GM19023 (cell line): Measurements from ENCODE around the gene SAMHD1.
"Not testable (repeated sequence)": the region's sequence is repeated elsewhere in the genome, so short reads cannot be mapped to it uniquely, and the experiment has no call there.

ENCODE experiments used
- ATAC-seq: cut with Tn5 transposase; IDR thresholded peaks from one replicate; pipeline ENCODE4 v1.9.1; 2021; ENCODE audit warnings: mild to moderate bottlenecking, moderate library complexity; ENCODE audit not compliant: unreplicated experiment

The SAMHD1 gene

DNA sequence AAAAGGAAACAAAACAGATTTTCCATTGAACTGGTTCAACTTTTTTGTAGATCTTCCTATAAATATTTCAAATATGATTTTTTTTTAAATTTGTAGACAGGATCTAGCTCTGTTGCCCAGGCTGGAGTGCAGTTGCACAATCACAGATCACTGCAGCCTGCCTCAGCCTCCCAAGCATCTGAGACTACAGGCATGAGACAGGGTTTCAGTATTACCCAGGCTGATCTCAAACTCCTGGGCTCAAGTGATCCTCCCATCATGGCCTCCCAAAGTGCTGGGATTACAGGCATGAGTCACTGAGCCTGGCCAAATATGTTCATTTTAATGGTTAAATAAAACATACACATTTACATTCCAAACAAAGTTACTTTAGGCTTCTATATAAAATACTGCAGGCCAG, 33.6 kb downstream of the SAMHD1 start:
- ATAC-seq = no peak

DNA sequence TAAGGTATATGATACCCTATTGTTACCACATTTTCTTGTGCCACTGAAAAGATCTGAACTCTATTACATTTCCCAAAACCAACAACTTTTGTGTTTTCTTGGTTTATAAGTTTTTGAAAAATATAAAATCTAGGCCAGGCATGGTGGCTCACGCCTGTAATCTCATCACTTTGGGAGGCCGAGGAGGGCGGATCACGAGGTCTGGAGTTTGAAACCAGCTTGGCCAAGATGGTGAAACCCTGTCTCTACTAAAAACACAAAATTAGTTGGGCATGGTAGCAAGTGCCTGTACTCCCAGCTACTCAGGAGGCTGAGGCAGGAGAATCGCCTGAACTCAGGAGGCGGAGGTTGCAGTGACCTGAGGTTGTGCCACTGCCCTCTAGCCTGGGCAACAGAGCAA, 34.3 kb downstream of the SAMHD1 start:
- no peak for ATAC-seq

DNA sequence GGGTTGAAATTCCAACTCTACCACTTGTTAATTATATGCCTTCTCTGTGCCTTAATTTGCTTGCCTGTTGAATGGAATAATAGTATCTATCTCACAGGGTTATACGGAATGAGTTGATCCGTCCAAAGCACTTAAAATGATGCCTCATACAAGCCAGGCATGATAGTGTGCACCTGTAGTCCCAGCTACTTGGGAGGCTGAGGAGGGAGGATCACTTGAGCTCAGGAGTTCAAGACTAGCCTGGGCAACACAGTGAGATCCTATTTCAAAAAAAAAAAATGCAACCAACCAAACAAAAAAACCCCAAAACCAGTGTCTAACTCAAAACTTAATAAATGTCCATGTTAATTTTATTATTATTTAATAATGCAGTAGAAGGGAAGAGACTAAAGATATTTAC, 35.3 kb downstream of the SAMHD1 start:
- no peak for ATAC-seq

DNA sequence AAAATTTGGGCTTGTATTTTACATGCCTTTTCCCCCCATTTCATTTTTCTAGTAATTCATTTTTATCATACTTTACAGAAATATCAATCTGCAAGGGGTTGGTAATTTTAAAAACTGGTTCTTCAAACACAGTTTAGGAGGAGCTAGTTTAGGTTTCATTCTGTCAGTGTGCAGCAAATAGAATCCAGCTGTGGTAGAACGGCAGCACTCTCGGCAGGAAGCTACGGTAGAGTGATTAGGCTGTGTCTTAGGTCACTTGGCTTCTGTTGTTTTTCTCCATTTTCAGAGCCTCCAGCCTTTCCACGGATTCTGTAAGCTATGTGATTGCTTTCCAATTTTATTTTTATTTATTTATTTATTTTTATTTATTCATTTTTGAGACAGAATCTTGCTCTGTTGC, 42.9 kb downstream of the SAMHD1 start:
- ATAC-seq = no peak

DNA sequence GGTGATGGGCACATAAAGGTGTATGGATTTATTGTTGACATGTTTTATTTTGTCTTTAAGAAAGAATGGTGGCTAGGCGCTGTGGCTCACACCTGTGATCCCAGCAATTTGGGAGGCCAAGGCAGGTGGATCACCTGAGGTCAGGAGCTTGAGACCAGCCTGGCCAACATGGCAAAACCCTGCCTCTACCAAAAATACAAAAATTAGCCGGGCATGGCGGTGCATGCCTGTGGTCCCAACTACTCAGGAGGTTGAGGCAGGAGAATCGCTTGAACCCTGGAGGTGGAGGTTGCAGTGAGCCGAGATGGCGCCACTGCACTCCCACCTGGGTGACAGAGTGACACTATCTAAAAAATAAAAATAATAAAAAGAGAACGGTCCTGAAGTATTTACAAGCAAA, 45.4 kb downstream of the SAMHD1 start:
- not testable (repeated sequence) for ATAC-seq

DNA sequence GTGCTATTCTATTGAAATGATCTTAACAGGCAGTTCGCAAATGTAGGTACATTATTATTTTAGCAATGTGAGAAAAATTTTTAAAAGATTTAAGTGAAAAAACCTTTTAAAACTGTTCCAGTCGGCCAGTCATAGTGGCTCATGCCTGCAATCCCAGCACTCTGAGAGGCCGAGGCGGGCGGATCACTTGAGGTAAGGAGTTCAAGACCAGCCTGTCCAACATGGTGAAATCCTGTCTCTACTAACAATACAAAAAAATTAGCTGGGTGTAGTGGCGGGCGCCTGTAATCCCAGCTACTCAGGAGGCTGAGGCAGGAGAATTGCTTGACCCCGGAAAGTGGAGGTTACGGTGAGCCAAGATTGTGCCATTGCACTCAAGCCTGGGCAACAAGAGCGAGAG, 45.9 kb downstream of the SAMHD1 start:
- ATAC-seq = not testable (repeated sequence)

DNA sequence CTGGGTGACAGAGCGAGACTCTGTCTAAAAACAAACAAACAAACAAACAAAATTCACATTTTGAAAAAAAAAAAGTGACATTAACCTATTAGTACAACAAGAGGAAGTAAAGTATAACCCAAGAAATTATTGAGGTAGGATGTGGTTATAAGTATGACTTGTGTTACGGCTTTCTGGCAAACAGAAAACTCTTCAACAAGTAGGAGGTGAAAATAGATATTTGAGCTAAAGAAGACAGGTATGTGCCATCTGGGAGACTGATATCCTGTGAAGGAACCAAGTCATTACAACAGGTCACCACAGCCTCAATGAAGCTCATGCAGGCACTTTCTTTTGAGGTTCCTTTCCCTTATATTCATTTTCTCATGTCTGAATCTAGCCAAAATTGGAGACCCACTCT, 46.8 kb downstream of the SAMHD1 start:
- no peak for ATAC-seq

DNA sequence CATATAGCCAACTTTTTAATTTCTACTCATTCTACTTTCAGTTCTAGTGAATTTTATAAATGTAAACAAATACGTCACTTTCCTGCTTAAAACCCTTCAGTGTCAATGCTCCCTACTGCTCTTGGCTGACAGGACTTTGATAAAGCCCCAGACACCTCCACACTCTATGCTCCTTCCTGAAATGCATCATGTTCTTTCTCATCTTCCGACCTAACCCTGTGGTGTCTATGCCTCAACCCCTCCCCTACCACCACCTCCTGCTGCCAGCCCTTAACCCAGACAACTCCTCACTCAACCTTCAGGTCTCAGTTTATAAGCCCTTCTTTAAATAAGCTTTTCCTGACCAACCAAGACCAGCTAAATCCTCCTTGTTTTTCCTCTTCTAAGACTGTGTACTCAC, 56.5 kb downstream of the SAMHD1 start:
- ATAC-seq = no peak

DNA sequence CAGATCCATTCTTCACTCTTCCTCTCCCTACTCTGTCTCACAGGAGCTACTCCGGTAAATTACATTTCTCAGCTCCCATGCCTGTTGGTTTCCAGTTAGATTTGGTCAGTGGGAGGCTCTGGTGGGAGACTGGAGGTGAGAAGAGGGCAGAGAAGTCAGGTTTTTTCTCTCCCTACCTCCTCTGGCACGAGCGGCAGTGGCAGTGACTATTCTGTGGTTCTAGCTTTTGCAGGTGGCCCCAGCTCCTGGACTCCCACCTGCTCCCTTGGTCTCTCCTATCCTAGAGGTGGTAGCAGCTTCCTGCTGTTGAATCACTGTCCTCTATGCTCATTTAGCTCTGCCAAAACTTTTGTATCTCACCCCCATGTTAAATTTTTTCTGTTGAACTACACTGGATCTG, 57.7 kb downstream of the SAMHD1 start:
- ATAC-seq = no peak

DNA sequence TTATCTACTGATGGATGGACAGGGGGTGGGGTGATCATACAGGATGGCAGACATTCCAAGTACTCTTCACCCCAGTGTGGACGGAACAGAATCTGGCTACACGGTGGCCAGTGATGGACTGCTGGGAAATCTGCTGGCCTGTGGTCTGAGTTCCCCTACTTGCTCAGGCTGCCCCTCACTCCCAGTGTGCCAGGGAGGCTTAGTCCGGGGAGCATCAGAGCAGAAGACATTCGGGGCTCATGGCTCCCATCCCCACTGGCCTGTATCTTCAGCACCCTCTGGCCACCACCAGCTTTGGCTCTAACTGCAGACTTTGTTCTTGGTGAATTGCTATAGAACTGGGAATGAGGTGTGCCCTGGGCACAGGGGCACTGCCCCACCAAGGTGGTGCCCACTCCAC, 60.3 kb downstream of the SAMHD1 start:
- ATAC-seq = no peak

DNA sequence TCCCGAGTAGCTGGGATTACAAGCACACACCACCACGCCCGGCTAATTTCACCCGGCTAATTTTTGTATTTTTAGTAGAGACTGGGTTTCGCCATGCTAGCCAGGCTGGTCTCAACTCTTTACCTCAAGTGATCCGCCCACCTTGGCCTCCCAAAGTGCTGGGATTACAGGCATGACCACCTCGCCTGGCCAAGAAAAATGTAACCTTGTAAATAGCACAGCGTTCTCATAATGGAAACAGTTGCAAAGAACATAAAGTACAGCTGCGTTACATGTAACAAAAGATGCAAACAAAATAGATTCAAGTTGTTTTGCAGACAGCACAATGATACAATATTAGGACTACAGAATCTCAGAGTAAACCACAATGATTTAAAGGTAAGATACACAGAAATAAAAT, 60.9 kb downstream of the SAMHD1 start:
- no peak for ATAC-seq

DNA sequence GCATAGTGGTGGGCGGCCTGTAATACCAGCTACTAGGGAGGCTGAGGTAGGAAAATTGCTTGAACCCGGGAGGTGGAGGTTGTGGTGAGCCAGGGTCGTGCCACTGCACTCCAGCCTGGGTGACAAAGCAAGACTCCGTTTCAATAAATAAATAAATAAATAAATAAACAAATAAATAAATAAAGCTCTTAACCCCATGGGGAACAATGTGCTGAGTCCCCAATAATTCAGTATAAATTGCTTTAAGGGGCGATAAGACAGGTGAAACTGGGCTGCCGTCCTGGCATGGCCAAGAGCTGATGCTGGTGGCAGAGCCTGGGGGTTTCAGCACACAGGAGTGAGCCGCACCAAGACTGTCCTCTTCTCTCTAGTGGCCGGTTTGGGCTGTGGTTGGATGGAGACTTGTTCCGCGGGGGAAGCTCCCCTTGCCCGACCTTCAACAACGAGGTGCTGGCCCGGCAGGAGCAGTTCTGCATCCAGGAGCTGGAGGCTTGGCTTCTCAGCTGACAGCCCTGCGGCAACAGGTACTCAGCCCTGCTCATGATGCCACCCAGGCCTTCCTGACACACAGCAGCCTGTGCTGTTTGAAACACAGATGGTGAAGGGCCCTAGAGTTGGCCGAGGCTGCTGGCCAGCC, 62.5 kb downstream of the SAMHD1 start:
- ATAC-seq = no peak

DNA sequence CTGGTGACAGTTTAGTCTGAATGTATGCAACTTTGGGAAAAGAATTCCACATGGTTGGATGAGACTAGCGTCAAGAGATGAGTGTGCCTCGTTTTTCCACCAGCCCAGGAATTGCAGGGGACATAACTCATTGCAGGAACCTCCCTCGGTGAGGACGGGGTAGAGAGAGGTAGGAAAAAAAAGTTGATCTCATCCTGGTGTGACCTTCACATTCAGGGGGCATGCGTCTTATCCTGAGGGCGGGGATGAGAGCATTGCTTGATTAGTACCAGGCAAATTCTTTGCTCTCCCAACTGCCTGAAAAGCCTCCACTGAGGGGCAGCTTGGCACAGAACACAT, 63.8 kb downstream of the SAMHD1 start:
- ATAC-seq = no peak

DNA sequence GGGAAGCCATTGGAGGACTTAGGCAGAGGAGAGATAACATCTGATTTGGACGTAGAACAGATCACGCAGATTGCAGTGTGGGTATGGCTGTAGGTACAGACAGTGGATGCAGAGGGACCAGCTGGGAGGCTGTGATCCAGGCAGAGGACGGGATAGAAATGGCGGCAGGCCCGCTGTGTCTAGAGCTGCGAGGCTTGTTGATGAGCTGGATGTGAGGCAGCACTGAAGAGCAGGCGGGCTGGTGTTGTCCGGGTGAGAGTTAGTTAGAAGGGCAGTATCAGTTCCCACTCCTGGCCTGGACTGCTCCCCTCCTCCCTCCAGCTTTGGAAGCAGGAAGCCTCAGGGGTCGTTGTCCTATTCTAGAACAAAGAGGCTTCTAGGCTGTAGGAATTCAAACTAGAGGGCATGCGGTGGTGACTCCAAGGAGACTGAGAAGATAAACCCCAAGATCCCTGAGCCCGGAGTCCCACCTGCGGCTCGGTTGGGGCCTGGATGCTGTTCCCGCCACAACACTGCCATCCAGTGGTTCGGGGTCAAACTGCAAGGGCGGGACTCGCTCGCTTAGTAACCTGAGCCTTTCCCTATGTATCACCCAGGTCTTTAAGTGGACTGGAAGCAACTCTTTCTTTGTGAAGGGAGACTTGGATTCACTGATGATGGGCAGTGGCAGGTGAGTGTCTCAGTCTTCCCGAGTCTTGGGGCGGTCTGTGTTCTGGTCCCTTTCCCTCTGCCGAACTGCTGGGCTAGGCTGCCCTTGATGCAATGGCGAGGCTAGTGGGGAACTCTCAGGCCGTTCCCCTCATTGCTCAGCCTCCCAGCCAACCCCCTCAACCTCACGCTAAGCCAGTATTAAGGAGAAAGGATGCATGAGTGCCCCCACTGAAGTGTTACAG, 64.4 kb downstream of the SAMHD1 start:
- ATAC-seq = peak; percentile 64

DNA sequence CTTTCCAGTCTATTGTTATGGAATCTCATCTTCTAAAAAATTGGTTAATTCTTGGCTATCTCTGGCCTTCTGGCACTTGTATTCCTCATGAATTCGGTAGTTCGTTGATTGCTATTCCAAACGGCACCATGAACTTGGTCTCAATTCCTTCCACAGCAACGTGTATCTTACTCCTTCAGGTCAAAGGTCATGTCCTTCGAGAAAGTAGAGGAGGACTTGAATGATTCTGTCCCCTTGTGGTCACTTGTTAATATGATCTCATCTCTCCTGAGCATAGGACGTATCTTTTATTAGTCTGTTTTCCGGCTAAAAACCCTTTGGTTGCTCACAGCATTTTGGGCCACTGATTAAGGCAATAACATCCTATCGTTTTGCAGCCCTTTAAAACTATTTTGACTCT, 66.2 kb downstream of the SAMHD1 start:
- no peak for ATAC-seq

DNA sequence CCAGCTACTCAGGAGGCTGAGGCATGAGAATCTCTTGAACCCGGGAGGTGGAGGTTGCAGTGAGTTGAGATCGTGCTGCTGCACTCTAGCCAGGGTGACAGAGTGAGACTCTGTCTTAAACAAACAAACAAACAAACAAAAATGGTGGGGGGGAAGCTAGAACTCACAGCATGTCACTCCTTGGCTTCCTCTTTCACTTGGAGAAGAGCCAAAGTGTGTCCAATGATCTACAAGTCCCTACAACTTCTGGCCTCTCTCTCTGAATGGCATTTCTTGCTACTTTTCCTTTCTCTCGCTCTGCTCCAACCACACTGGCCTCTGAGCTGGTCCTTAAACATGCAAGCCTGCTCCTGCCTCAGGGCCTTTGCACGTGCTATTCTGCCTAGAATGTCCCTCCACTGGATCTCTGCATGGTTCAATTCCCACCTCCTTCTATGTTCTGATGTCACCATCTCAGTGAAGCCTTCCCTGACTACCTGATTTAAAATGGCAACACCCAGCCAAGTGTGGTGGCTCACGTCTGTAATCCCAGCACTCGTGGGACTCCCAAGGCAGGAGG, 67.5 kb downstream of the SAMHD1 start:
- no peak for ATAC-seq

DNA sequence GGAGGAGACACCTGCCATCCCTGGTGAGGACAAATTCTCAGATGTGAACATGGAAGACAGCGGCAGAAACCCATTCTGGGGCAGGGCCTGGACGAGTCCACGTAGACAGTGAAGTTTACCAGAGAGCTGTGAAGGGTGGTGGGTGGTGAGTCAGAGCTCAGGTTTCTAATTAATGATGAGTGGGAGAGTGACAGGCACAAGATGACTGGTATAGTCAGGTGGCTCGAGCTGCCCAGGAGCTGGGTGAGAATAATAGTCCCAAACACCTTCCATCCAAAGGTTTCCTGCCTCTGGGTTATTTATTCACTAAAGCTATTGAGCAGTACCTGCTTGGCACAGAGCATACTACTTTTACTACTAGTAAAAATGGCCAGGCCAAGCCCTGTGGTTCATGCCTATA, 69.6 kb downstream of the SAMHD1 start:
- no peak for ATAC-seq

DNA sequence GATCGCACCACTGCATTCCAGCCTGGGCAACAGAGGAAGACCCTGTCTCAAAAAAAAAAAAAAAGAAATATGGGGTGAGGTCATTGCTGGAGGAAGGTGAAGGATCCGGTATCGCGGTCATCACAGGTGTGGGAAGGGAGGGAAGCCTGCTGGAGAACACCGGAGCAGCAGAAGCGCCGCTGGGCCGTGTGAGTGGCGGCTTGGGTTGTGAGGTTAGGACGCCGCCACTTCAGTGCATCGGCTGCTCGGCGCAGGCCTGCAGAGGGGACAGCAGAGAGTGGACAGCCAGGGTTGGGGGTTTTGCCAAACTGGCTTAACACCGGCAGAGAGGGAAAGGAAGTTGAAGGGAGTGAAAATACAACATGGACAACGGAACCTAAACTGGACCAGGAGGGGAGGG, 70.2 kb downstream of the SAMHD1 start:
- ATAC-seq = no peak

DNA sequence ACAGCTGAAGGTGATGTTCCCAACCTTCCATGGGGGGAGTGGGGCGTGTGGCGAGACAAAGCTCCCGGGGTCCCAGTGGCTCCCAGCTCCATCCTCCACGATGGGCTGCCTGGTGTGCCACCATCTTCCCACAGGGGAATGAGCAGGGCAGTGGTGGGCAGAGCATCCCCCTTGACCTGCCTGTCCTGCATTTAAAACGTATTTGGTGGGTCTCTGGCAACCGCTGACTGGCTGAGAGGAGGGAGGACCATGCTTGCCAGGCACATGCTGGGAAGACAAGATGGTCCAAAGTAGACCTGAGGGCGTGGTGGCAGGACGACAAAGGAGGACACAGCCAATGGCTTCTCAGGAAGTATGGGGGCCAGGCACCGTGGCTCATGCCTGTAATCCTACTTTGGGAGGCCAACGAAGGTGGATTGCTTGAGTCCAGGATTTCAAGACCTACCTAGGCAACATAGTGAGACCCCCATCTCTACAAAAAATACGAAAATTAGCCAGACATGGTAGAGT, 70.7 kb downstream of the SAMHD1 start:
- no peak for ATAC-seq

DNA sequence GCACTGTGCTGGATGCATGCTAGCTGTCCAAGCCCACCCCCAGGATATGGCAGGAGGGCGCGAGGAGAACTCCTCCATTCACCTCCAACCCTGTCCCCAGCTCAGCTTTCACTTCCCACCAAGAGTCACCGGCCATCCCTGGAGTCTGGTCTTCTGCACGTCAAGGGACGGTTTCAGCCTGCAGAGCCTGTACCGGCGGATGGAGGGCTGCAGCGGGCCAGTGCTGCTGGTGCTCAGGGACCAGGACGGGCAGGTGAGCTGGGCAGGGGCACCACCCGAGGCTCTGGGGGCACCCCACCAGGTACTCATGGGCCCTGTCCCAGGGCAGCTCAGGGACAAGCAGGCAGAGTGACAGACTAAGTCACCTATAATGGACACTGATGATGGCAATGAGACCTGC, 72.6 kb downstream of the SAMHD1 start:
- no peak for ATAC-seq

DNA sequence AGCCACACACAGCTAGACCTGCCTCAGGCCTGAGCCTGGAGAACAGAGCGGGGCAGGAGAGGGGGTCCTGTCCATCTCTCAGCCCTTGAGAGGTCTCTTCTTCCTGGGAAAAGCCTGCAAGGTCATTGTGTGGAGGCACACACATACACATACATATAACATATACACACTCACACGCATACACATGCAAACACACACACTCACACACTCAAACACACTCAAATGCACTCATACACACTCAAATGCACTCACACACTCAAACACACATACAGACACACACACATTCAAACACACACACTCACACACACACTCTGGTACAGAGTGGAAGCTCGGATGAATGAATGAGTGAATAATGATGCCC, 75.1 kb downstream of the SAMHD1 start:
- ATAC-seq = no peak
